Renal cortex interstitium (tissue), 15 donors: ENCODE data around the gene SCP2. TPM values are rescaled to one million over a fixed set of nuclear protein-coding genes. Genes with fewer than 3 reads are reported as not detected.

Source experiments
- DNase-seq, 11 donors: peaks; one replicate each; pipeline ENCODE4 v3.0.0-alpha.2; 2013; ENCODE audit warnings: low read depth in 9 of 11, low spot score in 4 of 11; ENCODE audit errors: extremely low read depth in 1 of 11
- long read RNA-seq, 16 experiments: transcript quantifications; one replicate each; lab custom pipeline, GENCODE V29; 2026
- polyA plus RNA-seq, 3 donors: library from polyadenylated mRNA; unstranded; fragments of 120-200 nt; gene quantifications; one replicate each; pipeline ENCODE4 v1.2.1, GENCODE V29; 2013; ENCODE audit not compliant: insufficient read length in 3 of 3

SCP2 gene
- 100 to 1,000 TPM; 176 to 233 (median 193) TPM for polyA plus RNA-seq
- long read RNA-seq, donor 1, transcript SCP2-207 (5 exons, 894 nt): major isoform, 42 of 56 reads
- long read RNA-seq, donor 1, transcript SCP2-203 (16 exons, 2,811 nt): minor isoform, 11 of 56 reads
- long read RNA-seq, donor 1, partial matches to known transcripts: 0 of 56 reads
- long read RNA-seq, donor 1, other reads (novel, unspliced or antisense): 0 of 56 reads
- long read RNA-seq, donor 2, transcript SCP2-203 (16 exons, 2,811 nt): minor isoform, 9 of 64 reads
- long read RNA-seq, donor 2, transcript SCP2-207 (5 exons, 894 nt): major isoform, 38 of 64 reads
- long read RNA-seq, donor 2, partial matches to known transcripts: 14 of 64 reads
- long read RNA-seq, donor 2, other reads (novel, unspliced or antisense): 0 of 64 reads
- long read RNA-seq, donor 3, transcript SCP2-207 (5 exons, 894 nt): major isoform, 87 of 132 reads
- long read RNA-seq, donor 3, transcript SCP2-203 (16 exons, 2,811 nt): minor isoform, 20 of 132 reads
- long read RNA-seq, donor 3, partial matches to known transcripts: 15 of 132 reads
- long read RNA-seq, donor 3, other reads (novel, unspliced or antisense): 0 of 132 reads
- long read RNA-seq, donor 4, transcript SCP2-207 (5 exons, 894 nt): major isoform, 47 of 63 reads
- long read RNA-seq, donor 4, transcript SCP2-203 (16 exons, 2,811 nt): minor isoform, 8 of 63 reads
- long read RNA-seq, donor 4, partial matches to known transcripts: 6 of 63 reads
- long read RNA-seq, donor 4, other reads (novel, unspliced or antisense): 0 of 63 reads
- long read RNA-seq, donor 5: 0 reads
- long read RNA-seq, donor 6, transcript SCP2-203 (16 exons, 2,811 nt): minor isoform, 16 of 74 reads
- long read RNA-seq, donor 6, transcript SCP2-207 (5 exons, 894 nt): major isoform, 52 of 74 reads
- long read RNA-seq, donor 6, partial matches to known transcripts: 0 of 74 reads
- long read RNA-seq, donor 6, other reads (novel, unspliced or antisense): 0 of 74 reads
- long read RNA-seq, donor 7, transcript SCP2-207 (5 exons, 894 nt): major isoform, 74 of 103 reads
- long read RNA-seq, donor 7, transcript SCP2-203 (16 exons, 2,811 nt): minor isoform, 12 of 103 reads
- long read RNA-seq, donor 7, partial matches to known transcripts: 7 of 103 reads
- long read RNA-seq, donor 7, other reads (novel, unspliced or antisense): 6 of 103 reads
- long read RNA-seq, donor 8, transcript SCP2-203 (16 exons, 2,811 nt): minor isoform, 18 of 146 reads
- long read RNA-seq, donor 8, transcript SCP2-207 (5 exons, 894 nt): major isoform, 108 of 146 reads
- long read RNA-seq, donor 8, transcript SCP2-205 (4 exons, 1,298 nt): minor isoform, 7 of 146 reads
- long read RNA-seq, donor 8, partial matches to known transcripts: 5 of 146 reads
- long read RNA-seq, donor 8, other reads (novel, unspliced or antisense): 6 of 146 reads
- long read RNA-seq, donor 9, transcript SCP2-203 (16 exons, 2,811 nt): minor isoform, 17 of 85 reads
- long read RNA-seq, donor 9, transcript SCP2-207 (5 exons, 894 nt): major isoform, 62 of 85 reads
- long read RNA-seq, donor 9, partial matches to known transcripts: 0 of 85 reads
- long read RNA-seq, donor 9, other reads (novel, unspliced or antisense): 0 of 85 reads
- long read RNA-seq, donor 10, transcript SCP2-203 (16 exons, 2,811 nt): minor isoform, 10 of 129 reads
- long read RNA-seq, donor 10, transcript SCP2-207 (5 exons, 894 nt): major isoform, 72 of 129 reads
- long read RNA-seq, donor 10, transcript SCP2-205 (4 exons, 1,298 nt): minor isoform, 5 of 129 reads
- long read RNA-seq, donor 10, partial matches to known transcripts: 42 of 129 reads
- long read RNA-seq, donor 10, other reads (novel, unspliced or antisense): 0 of 129 reads
- long read RNA-seq, donor 11, transcript SCP2-207 (5 exons, 894 nt): major isoform, 45 of 61 reads
- long read RNA-seq, donor 11, transcript SCP2-203 (16 exons, 2,811 nt): minor isoform, 12 of 61 reads
- long read RNA-seq, donor 11, partial matches to known transcripts: 0 of 61 reads
- long read RNA-seq, donor 11, other reads (novel, unspliced or antisense): 0 of 61 reads
- long read RNA-seq, donor 12, transcript SCP2-207 (5 exons, 894 nt): major isoform, 25 of 30 reads
- long read RNA-seq, donor 12, partial matches to known transcripts: 0 of 30 reads
- long read RNA-seq, donor 12, other reads (novel, unspliced or antisense): 0 of 30 reads
- long read RNA-seq, donor 13, transcript SCP2-207 (5 exons, 894 nt): major isoform, 95 of 140 reads
- long read RNA-seq, donor 13, transcript SCP2-203 (16 exons, 2,811 nt): minor isoform, 18 of 140 reads
- long read RNA-seq, donor 13, partial matches to known transcripts: 21 of 140 reads
- long read RNA-seq, donor 13, other reads (novel, unspliced or antisense): 0 of 140 reads
- long read RNA-seq, donor 14, transcript SCP2-203 (16 exons, 2,811 nt): minor isoform, 12 of 74 reads
- long read RNA-seq, donor 14, transcript SCP2-207 (5 exons, 894 nt): major isoform, 55 of 74 reads
- long read RNA-seq, donor 14, partial matches to known transcripts: 0 of 74 reads
- long read RNA-seq, donor 14, other reads (novel, unspliced or antisense): 0 of 74 reads
- long read RNA-seq, donor 15, transcript SCP2-203 (16 exons, 2,811 nt): minor isoform, 6 of 36 reads
- long read RNA-seq, donor 15, transcript SCP2-207 (5 exons, 894 nt): major isoform, 29 of 36 reads
- long read RNA-seq, donor 15, partial matches to known transcripts: 0 of 36 reads
- long read RNA-seq, donor 15, other reads (novel, unspliced or antisense): 0 of 36 reads
- long read RNA-seq, donor 16, transcript SCP2-207 (5 exons, 894 nt): major isoform, 159 of 229 reads
- long read RNA-seq, donor 16, transcript SCP2-205 (4 exons, 1,298 nt): minor isoform, 9 of 229 reads
- long read RNA-seq, donor 16, transcript SCP2-203 (16 exons, 2,811 nt): minor isoform, 34 of 229 reads
- long read RNA-seq, donor 16, partial matches to known transcripts: 16 of 229 reads
- long read RNA-seq, donor 16, other reads (novel, unspliced or antisense): 9 of 229 reads

GRCh38 chr1:52927212-52928014 is at the start of gene SCP2:
Gene SCP2 (plus strand): TSS chr1:52927276. CDS start chr1:52927397, 121 bp downstream.
- peak in 8 of 11 donors; percentile 27 to 67 (median 56) for DNase-seq

- no peak for DNase-seq
Measured at GRCh38 chr1:52877554-52877953, 49.5 kb upstream of the SCP2 start.

GRCh38 chr1:52880206-52880605 is 46.9 kb upstream of the SCP2 start:
- no peak for DNase-seq

- DNase-seq: no peak
Measured at GRCh38 chr1:52887483-52887882, 39.6 kb upstream of the SCP2 start.

- DNase-seq: no peak
Measured at GRCh38 chr1:52892424-52893215, 34.5 kb upstream of the SCP2 start.

GRCh38 chr1:52899445-52899894 is 27.6 kb upstream of the SCP2 start:
- DNase-seq: peak in 3 of 11 donors; percentile 19 to 31 (median 28)

- DNase-seq: no peak
Measured at GRCh38 chr1:52900402-52900801, 26.7 kb upstream of the SCP2 start.

GRCh38 chr1:52901384-52901783 is 25.7 kb upstream of the SCP2 start:
- DNase-seq: no peak

- DNase-seq: no peak
Measured at GRCh38 chr1:52904208-52904926, 22.7 kb upstream of the SCP2 start.

GRCh38 chr1:52904927-52905698 is 22.0 kb upstream of the SCP2 start:
- DNase-seq: no peak

- DNase-seq: no peak
Measured at GRCh38 chr1:52906135-52906603, 20.9 kb upstream of the SCP2 start.

- DNase-seq: no peak
Measured at GRCh38 chr1:52907068-52907811, 19.8 kb upstream of the SCP2 start.
